H1 (cell line): ENCODE data around the gene ADAM19. TPM values are rescaled to one million over a fixed set of nuclear protein-coding genes. Genes with fewer than 3 reads are reported as not detected.

Experiments used
- CTCF ChIA-PET: fragments of 300-600 bp; sonication (Branson Sonifier 250); formaldehyde crosslinking; loops from one replicate; lab custom pipeline; 2021; ENCODE audit not compliant: partially characterized antibody; lab: Charles Lee
- POLR2A ChIA-PET: fragments of 300-600 bp; sonication (Branson Sonifier 250); formaldehyde crosslinking; loops from one replicate; lab custom pipeline; 2021; ENCODE audit warnings: inconsistent platforms; ENCODE audit not compliant: partially characterized antibody; lab: Charles Lee
- DNase-seq, 2 experiments: peaks; one replicate each; pipeline versions ENCODE4 v3.0.0 to v3.0.0-alpha.2; 2010 to 2022; ENCODE audit warnings: low spot score in 2 of 2, low read depth in 1 of 2, mixed read lengths in 1 of 2
- FAIRE-seq: peaks from 2 replicates; lab custom pipeline; 2011; peaks lifted over from hg19 to GRCh38; lab: Jason Lieb, UNC
- H2AFZ ChIP-seq: 2 replicates; pipeline ENCODE4 v1.8.1; 2012; ENCODE audit warnings: low read length, inconsistent platforms
- H2AK5ac ChIP-seq: 2 replicates; pipeline ENCODE4 v1.6.1; 2013; ENCODE audit warnings: low read depth, low read length
- H2BK120ac ChIP-seq: replicated peaks from 2 replicates; pipeline ENCODE3; 2013; ENCODE audit warnings: low read depth, low read length, inconsistent platforms
- H2BK12ac ChIP-seq: 2 replicates; pipeline ENCODE4 v1.6.1; 2013; ENCODE audit warnings: low read depth, low read length
- H2BK15ac ChIP-seq: 2 replicates; pipeline ENCODE4 v1.6.1; 2013; ENCODE audit warnings: low read length
- H2BK20ac ChIP-seq: 2 replicates; pipeline ENCODE4 v1.6.1; 2013; ENCODE audit warnings: low read length
- H2BK5ac ChIP-seq: 2 replicates; pipeline ENCODE4 v1.6.1; 2013; ENCODE audit warnings: low read depth, low read length
- H3K14ac ChIP-seq: 2 replicates; pipeline ENCODE4 v1.6.1; 2013; ENCODE audit warnings: inconsistent platforms; ENCODE audit not compliant: insufficient read length
- H3K18ac ChIP-seq: 2 replicates; pipeline ENCODE4 v1.6.1; 2013; ENCODE audit warnings: low read length; ENCODE audit errors: extremely low read depth
- H3K23ac ChIP-seq: 2 replicates; pipeline ENCODE4 v1.6.1; 2013; ENCODE audit warnings: inconsistent platforms; ENCODE audit not compliant: insufficient read length
- H3K23me2 ChIP-seq: 2 replicates; pipeline ENCODE4 v1.6.1; 2013; ENCODE audit warnings: low read depth, low read length
- H3K27ac ChIP-seq: 2 replicates; pipeline ENCODE4 v1.6.1; 2011; ENCODE audit warnings: low read depth, low read length, inconsistent platforms
- H3K27me3 ChIP-seq, 4 experiments: replicated peaks in 1 of 4; 1 replicate in 1 of 4; 2 replicates in 3 of 4; pipeline versions ENCODE4 v1.6.1 to v1.8.1; 2011 to 2013; ENCODE audit warnings: low read length in 3 of 4, mild to moderate bottlenecking in 3 of 4, inconsistent platforms in 2 of 4, mixed read lengths in 2 of 4, moderate library complexity in 1 of 4; ENCODE audit not compliant: control insufficient read depth in 3 of 4, insufficient read depth in 3 of 4; ENCODE audit errors: extremely low read depth in 1 of 4
- H3K36me3 ChIP-seq, 4 experiments: 2 replicates each; pipeline versions ENCODE4 v1.6.1 to v1.8.1; 2011 to 2013; ENCODE audit warnings: mild to moderate bottlenecking in 4 of 4, low read length in 3 of 4, moderate library complexity in 2 of 4, control low read depth in 1 of 4, inconsistent platforms in 1 of 4; ENCODE audit not compliant: insufficient read depth in 4 of 4, control insufficient read depth in 2 of 4
- H3K4ac ChIP-seq: replicated peaks from 2 replicates; pipeline ENCODE3; 2013; ENCODE audit warnings: low read length, low read depth, mixed read lengths, inconsistent platforms; ENCODE audit not compliant: insufficient read length
- H3K4me1 ChIP-seq, 4 experiments: replicated peaks in 1 of 4; 1 replicate in 1 of 4; 2 replicates in 3 of 4; pipeline versions ENCODE4 v1.6.1 to v1.8.1; 2011 to 2013; ENCODE audit warnings: low read length in 3 of 4, inconsistent platforms in 2 of 4, mixed read lengths in 1 of 4; ENCODE audit not compliant: insufficient read depth in 4 of 4, control insufficient read depth in 3 of 4
- H3K4me2 ChIP-seq, 2 experiments: 2 replicates each; pipeline versions ENCODE4 v1.6.1 to v1.8.1; 2011 to 2013; ENCODE audit warnings: low read depth in 2 of 2, low read length in 2 of 2, control low read depth in 1 of 2, inconsistent platforms in 1 of 2, mild to moderate bottlenecking in 1 of 2; ENCODE audit not compliant: insufficient read depth in 1 of 2
- H3K4me3 ChIP-seq, 4 experiments: fragments of 200-600, 300-600 bp in 1 of 4; sonication (generic), shearing (Covaris generic), sonication (Bioruptor Twin) in 1 of 4; 2 replicates each; pipeline versions ENCODE4 v1.5.1 to v1.8.1; 2011 to 2016; ENCODE audit warnings: low read length in 4 of 4, low read depth in 3 of 4, control low read depth in 2 of 4, inconsistent platforms in 2 of 4, mild to moderate bottlenecking in 2 of 4, mixed read lengths in 1 of 4, moderate library complexity in 1 of 4; ENCODE audit not compliant: insufficient read depth in 2 of 4; ENCODE audit errors: extremely low read depth in 1 of 4
- H3K56ac ChIP-seq: replicated peaks from 2 replicates; pipeline ENCODE3; 2013; ENCODE audit warnings: low read depth, mild to moderate bottlenecking, mixed read lengths, low read length, inconsistent platforms; ENCODE audit not compliant: insufficient read length
- H3K79me1 ChIP-seq: 2 replicates; pipeline ENCODE4 v1.6.1; 2013; ENCODE audit warnings: low read depth, low read length, control low read depth
- H3K79me2 ChIP-seq, 2 experiments: 2 replicates each; pipeline versions ENCODE4 v1.6.1 to v1.8.1; 2012 to 2013; ENCODE audit warnings: low read length in 2 of 2, mild to moderate bottlenecking in 2 of 2, inconsistent platforms in 1 of 2; ENCODE audit not compliant: insufficient read depth in 2 of 2, control insufficient read depth in 1 of 2
- H3K9ac ChIP-seq, 4 experiments: replicated peaks in 1 of 4; 1 replicate in 1 of 4; 2 replicates in 3 of 4; pipeline versions ENCODE4 v1.6.1 to v1.8.1; 2011 to 2013; ENCODE audit warnings: low read depth in 3 of 4, low read length in 3 of 4, control low read depth in 2 of 4, mild to moderate bottlenecking in 2 of 4, moderate library complexity in 2 of 4, inconsistent platforms in 1 of 4; ENCODE audit errors: extremely low read depth in 1 of 4
- H3K9me3 ChIP-seq, 2 experiments: 2 replicates each; pipeline versions ENCODE4 v1.6.1 to v1.8.1; 2012 to 2013; ENCODE audit warnings: mild to moderate bottlenecking in 2 of 2, moderate library complexity in 2 of 2, control low read depth in 1 of 2, inconsistent platforms in 1 of 2, low read depth in 1 of 2, low read length in 1 of 2, mixed read lengths in 1 of 2; ENCODE audit not compliant: insufficient read depth in 2 of 2
- H4K20me1 ChIP-seq, 2 experiments: replicated peaks in 1 of 2; 2 replicates each; pipeline versions ENCODE3 to v1.8.1; 2011 to 2013; ENCODE audit warnings: inconsistent platforms in 2 of 2, low read length in 2 of 2, mild to moderate bottlenecking in 1 of 2; ENCODE audit not compliant: insufficient read depth in 2 of 2, control insufficient read depth in 1 of 2
- H4K5ac ChIP-seq: 2 replicates; pipeline ENCODE4 v1.6.1; 2013; ENCODE audit warnings: low read length, low read depth, mixed read lengths, inconsistent platforms; ENCODE audit not compliant: insufficient read length
- H4K8ac ChIP-seq: 2 replicates; pipeline ENCODE4 v1.8.0; 2013; ENCODE audit warnings: mild to moderate bottlenecking, moderate library complexity, low read length, inconsistent platforms; ENCODE audit not compliant: insufficient read depth; ENCODE audit errors: extremely low read depth
- H4K91ac ChIP-seq: replicated peaks from 2 replicates; pipeline ENCODE3; 2013; ENCODE audit warnings: low read length, mixed read lengths, inconsistent platforms; ENCODE audit not compliant: insufficient read length
- CBX8 ChIP-seq: fragments of 300-800, 300-1000 bp; sonication (generic); IDR thresholded peaks from 2 replicates; pipeline ENCODE4 v1.7.1; 2016; ENCODE audit warnings: low read depth, low read length, borderline replicate concordance
- CHD1 ChIP-seq: IDR thresholded peaks from 2 replicates; pipeline ENCODE4 v1.6.1; 2012; ENCODE audit warnings: low read depth, low read length, improper control_type of control experiment
- TAF7 ChIP-seq: optimal IDR thresholded peaks from 2 replicates; pipeline ENCODE3; 2011; ENCODE audit warnings: low read depth, mild to moderate bottlenecking, inconsistent platforms, low read length, moderate library complexity, borderline replicate concordance
- WGBS, 2 experiments: shearing (Covaris generic) in 1 of 2; methylation state at CpG; one replicate each; pipeline versions ENCODE4 v1.1.6 to v1.1.7; 2013 to 2015; ENCODE audit warnings: low lambda C conversion rate in 2 of 2, mixed read lengths in 2 of 2, inconsistent platforms in 1 of 2, low coverage in 1 of 2, missing lambda C conversion rate in 1 of 2; ENCODE audit not compliant: insufficient replicate concordance in 2 of 2, insufficient coverage in 1 of 2, insufficient read length in 1 of 2; ENCODE audit errors: extremely low coverage in 1 of 2, missing lambda C conversion rate in 1 of 2; 5-methylcytosine and 5-hydroxymethylcytosine counted together
- polyA plus RNA-seq, 7 experiments: library from polyadenylated mRNA; depleted of rRNA in 3 of 7; stranded (reverse) in 5 of 7; unstranded in 2 of 7; fragments of >200 nt in 5 of 7; fragments of 200-250 nt in 2 of 7; gene quantifications; 1 replicate in 5 of 7; 2 replicates in 1 of 7; 4 replicates in 1 of 7; pipeline versions ENCODE4 v1.2.1 to v1.2.3, GENCODE V29; 2011 to 2013; ENCODE audit warnings: missing spikeins in 2 of 7, mixed read lengths in 2 of 7
- total RNA-seq: library from RNA; stranded (reverse); fragmentation: NEBNext Ultra II Directional; extraction: Animal tissue kit (Norgen Biotek cat#: 25700); gene quantifications from 2 replicates; pipeline ENCODE4 v1.2.1, GENCODE V29; 2021

The ADAM19 gene
- total and polyA plus RNA-seq, 2 of the 8 experiments (the other 6 are each of a cell fraction or from before 2014, with no cell fraction given): 6.5 to 22.7 TPM

GRCh38 chr5:157568222-157568621 is 7.4 kb downstream of the ADAM19 start:
- 96% methylated on average over 4 of the region's 4 CpGs; no CpG with 5 or more reads in 1 of the 2 experiments for WGBS, 2 experiments
- Histone ChIP-seq H3K9ac (no peak overlapping the region), H2AK5ac (no peak overlapping the region), H3K4me1 (peaks cover 0 to 2% (median 0%) of the 10 kb centered on the region in 4 experiments; a peak in 2 of 7 replicates), H3K36me3 (no peaks in the 10 kb centered on the region; a peak in 3 of 8 replicates), H3K23ac (no peak overlapping the region), H4K91ac (no peak overlapping the region), H3K18ac (no peak overlapping the region), H3K56ac (no peak overlapping the region), H4K5ac (no peak overlapping the region), H3K4me3 (no peak overlapping the region), H3K27ac (no peak overlapping the region), H4K8ac (no peak overlapping the region), H3K4ac (no peak overlapping the region), H2BK20ac (no peak overlapping the region), H3K27me3 (no peaks in the 10 kb centered on the region), H2BK120ac (no peak overlapping the region), H3K79me2 (no peaks in the 10 kb centered on the region), H2AFZ (no peak overlapping the region), H3K79me1 (0 out of 2 replicates have a peak, but pooled peaks cover 2% of the 10 kb centered on the region), H2BK5ac (no peak overlapping the region), H4K20me1 (no peaks in the 10 kb centered on the region), H3K23me2 (no peaks in the 10 kb centered on the region), H3K14ac (no peak overlapping the region), H2BK15ac (no peak overlapping the region), H3K4me2 (no peak overlapping the region), H3K9me3 (no peaks in the 10 kb centered on the region), H2BK12ac (no peak overlapping the region)
- no peak for TF ChIP-seq CBX8
- TF ChIP-seq TAF7: no peak
- no peak for TF ChIP-seq CHD1
- no peak for DNase-seq
- ChIA-PET POLR2A (interaction anchor here (1.3 kb wide), 1 partner anchor 58 kb away, joined by 3 read pairs; no protein-coding TSS in a partner anchor), CTCF (interaction anchor here (1.5 kb wide), 1 partner anchor 13 kb away, joined by 3 read pairs; no protein-coding TSS in a partner anchor)
- no peak for FAIRE-seq
